Kidney tubule cell (primary cell): ENCODE results near the gene CERT1.
"Not testable (repeated sequence)": the region's sequence is repeated elsewhere in the genome, so short reads cannot be mapped to it uniquely, and the experiment has no call there.

Experiments
- DNase-seq: peaks from one replicate; pipeline ENCODE4 v3.0.0-alpha.2; 2018; ENCODE audit warnings: low spot score

CERT1 gene

GRCh38 chr5:75511435-75512382 lies at the start of gene CERT1, which contains the start of gene POLK:
CERT1 (minus strand) TSS chr5:75511629; CDS start chr5:75511207, 422 bp downstream.
POLK (plus strand) TSS chr5:75511891.
- peak; percentile 99 for DNase-seq

GRCh38 chr5:75560655-75561054 lies 49.2 kb upstream of the CERT1 start:
- DNase-seq: not testable (repeated sequence)

GRCh38 chr5:75558981-75559632 lies 47.7 kb upstream of the CERT1 start:
- DNase-seq: no peak

GRCh38 chr5:75558221-75558620 lies 46.8 kb upstream of the CERT1 start:
- DNase-seq: no peak

- no peak for DNase-seq
These were observed 41.9 kb upstream of the CERT1 start for GRCh38 chr5:75553358-75553757.

- DNase-seq: no peak
These were observed 41.3 kb upstream of the CERT1 start for GRCh38 chr5:75552764-75553163.

GRCh38 chr5:75551471-75551870 lies 40.0 kb upstream of the CERT1 start:
- DNase-seq: no peak

GRCh38 chr5:75550597-75550996 lies 39.2 kb upstream of the CERT1 start:
- no peak for DNase-seq

- DNase-seq: no peak
These were observed 36.4 kb upstream of the CERT1 start for GRCh38 chr5:75547812-75548211.

GRCh38 chr5:75546830-75547229 lies 35.4 kb upstream of the CERT1 start:
- DNase-seq: no peak

GRCh38 chr5:75545131-75545530 lies 33.7 kb upstream of the CERT1 start:
- DNase-seq: no peak

- no peak for DNase-seq
These were observed 26.8 kb upstream of the CERT1 start for GRCh38 chr5:75538211-75538610.

GRCh38 chr5:75536694-75537360 lies 25.4 kb upstream of the CERT1 start:
- DNase-seq: no peak

GRCh38 chr5:75536147-75536546 lies 24.7 kb upstream of the CERT1 start:
- no peak for DNase-seq

- DNase-seq: no peak
These were observed 23.3 kb upstream of the CERT1 start for GRCh38 chr5:75534734-75535133.

GRCh38 chr5:75533716-75534115 lies 22.3 kb upstream of the CERT1 start:
- peak; percentile 79 for DNase-seq

- DNase-seq: no peak
These were observed 20.8 kb upstream of the CERT1 start for GRCh38 chr5:75532190-75532589.

- DNase-seq: no peak
These were observed 17.8 kb upstream of the CERT1 start for GRCh38 chr5:75529185-75529584.

- no peak for DNase-seq
These were observed 14.6 kb upstream of the CERT1 start for GRCh38 chr5:75526070-75526469.

- DNase-seq: no peak
These were observed 13.9 kb upstream of the CERT1 start for GRCh38 chr5:75525344-75525743.

GRCh38 chr5:75524591-75524990 lies 13.2 kb upstream of the CERT1 start:
- DNase-seq: no peak

- peak; percentile 18 for DNase-seq
These were observed 12.6 kb upstream of the CERT1 start for GRCh38 chr5:75524071-75524470.

GRCh38 chr5:75523275-75523674 lies 11.8 kb upstream of the CERT1 start:
- DNase-seq: peak; percentile 11
